GM12801 (cell line): ENCODE data around the gene TXNRD1.

Experiments used
- TF ChIP-seq, protein P1 (sequence below): IDR thresholded peaks from one replicate; pipeline ENCODE4 v1.5.1; 2011; ENCODE audit warnings: control low read depth; ENCODE audit not compliant: insufficient read length; ENCODE audit errors: extremely low read depth

The TXNRD1 gene

DNA sequence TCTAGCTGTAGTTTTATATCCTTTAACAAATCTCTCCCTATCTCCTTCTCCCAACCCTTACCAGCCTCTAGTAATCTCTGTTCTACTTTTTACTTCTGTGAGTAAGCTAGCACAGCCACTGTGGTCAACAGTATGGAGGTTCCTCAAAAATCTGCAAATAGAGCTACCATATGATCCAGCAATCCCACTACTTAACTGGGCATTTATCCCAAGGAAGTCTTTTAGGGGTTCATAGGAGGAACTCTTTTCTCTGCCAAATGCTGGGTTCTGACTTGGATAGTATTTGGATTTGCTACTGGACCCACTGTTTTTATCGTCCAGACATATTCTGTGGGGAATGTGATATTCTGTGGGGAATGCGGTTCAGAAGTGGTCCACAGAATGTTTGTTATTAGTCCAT, 129.1 kb downstream of the TXNRD1 start:
- TF ChIP-seq, protein P1, sequence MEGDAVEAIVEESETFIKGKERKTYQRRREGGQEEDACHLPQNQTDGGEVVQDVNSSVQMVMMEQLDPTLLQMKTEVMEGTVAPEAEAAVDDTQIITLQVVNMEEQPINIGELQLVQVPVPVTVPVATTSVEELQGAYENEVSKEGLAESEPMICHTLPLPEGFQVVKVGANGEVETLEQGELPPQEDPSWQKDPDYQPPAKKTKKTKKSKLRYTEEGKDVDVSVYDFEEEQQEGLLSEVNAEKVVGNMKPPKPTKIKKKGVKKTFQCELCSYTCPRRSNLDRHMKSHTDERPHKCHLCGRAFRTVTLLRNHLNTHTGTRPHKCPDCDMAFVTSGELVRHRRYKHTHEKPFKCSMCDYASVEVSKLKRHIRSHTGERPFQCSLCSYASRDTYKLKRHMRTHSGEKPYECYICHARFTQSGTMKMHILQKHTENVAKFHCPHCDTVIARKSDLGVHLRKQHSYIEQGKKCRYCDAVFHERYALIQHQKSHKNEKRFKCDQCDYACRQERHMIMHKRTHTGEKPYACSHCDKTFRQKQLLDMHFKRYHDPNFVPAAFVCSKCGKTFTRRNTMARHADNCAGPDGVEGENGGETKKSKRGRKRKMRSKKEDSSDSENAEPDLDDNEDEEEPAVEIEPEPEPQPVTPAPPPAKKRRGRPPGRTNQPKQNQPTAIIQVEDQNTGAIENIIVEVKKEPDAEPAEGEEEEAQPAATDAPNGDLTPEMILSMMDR, result no peak

DNA sequence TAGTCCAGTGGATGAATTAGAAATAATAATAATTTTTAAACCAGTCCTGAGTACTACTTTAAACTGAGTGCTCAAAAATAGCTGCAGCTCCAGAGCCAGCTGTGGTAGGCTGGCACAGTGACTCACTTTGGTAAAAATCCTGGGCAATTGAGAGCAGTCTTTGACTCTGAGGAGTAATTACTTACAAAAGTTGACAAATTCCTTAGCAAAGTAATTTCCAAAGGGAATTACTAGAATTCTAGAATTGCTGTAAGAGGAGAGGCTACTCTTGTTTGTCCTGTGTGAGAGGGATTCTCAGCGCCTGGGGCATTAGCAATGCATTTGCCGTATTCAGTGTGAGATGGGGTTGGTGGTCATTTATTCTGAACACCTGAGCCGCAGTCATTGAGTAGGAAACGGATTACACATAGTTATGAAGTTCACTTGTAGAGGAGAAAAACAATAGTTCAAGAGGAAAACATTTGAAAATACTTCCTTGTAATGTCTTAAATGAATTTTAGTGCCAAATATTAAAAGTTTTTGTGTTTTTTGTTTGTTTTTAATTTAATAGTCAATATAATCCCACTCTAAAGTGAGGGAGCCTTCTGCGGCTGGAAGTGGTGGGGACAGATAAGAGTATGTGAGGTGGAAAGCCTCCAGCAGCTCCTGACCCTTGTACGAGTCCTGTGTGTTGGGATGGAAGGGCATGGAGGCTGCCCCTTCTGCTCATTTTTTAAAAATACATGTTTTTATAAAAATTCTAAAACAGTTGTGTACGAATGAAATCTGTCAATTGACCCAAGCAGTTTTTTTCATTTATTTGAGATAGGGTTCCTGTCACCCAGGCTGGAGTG, 129.9 kb downstream of the TXNRD1 start:
- TF ChIP-seq, protein P1, result no peak

DNA sequence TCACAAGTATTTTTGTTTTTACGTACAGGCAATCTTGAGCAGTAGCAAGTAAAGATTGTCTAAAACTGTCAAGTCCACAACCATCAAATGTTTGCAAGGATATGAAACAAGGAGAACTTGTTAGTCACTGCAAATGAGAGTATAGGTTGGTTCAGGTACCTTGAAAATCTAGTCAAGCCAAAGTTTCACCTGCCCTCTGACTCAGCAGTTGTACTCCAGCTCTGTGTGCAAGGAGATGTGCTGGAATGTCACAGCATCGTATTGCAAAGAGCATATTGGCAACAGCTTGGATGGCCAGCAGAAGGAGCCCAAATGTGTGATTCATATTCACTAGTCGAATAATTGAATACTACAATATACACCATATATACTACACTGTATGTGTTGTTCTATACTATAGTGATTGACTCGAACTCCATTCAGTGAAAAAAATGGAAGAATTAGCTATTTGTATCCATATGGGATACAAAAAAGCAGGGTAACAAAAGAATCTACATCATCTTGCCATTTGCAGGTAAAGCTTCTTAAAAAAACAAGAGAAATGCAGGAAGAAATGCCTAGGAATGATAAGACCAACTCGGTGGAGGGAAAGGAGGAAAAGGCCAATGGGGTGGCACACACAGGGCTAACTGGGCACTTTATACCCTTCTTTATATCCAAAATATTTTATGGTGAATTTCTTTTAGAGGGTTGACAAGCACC, 131.9 kb downstream of the TXNRD1 start:
- TF ChIP-seq, protein P1, result no peak

DNA sequence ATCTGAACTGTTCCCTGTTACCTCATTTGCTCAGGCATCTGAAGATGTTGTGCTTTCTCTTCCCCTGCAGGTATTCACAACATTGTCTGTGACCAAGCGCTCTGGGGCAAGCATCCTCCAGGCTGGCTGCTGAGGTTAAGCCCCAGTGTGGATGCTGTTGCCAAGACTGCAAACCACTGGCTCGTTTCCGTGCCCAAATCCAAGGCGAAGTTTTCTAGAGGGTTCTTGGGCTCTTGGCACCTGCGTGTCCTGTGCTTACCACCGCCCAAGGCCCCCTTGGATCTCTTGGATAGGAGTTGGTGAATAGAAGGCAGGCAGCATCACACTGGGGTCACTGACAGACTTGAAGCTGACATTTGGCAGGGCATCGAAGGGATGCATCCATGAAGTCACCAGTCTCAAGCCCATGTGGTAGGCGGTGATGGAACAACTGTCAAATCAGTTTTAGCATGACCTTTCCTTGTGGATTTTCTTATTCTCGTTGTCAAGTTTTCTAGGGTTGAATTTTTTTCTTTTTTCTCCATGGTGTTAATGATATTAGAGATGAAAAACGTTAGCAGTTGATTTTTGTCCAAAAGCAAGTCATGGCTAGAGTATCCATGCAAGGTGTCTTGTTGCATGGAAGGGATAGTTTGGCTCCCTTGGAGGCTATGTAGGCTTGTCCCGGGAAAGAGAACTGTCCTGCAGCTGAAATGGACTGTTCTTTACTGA, 132.9 kb downstream of the TXNRD1 start:
- TF ChIP-seq, protein P1, result no peak

DNA sequence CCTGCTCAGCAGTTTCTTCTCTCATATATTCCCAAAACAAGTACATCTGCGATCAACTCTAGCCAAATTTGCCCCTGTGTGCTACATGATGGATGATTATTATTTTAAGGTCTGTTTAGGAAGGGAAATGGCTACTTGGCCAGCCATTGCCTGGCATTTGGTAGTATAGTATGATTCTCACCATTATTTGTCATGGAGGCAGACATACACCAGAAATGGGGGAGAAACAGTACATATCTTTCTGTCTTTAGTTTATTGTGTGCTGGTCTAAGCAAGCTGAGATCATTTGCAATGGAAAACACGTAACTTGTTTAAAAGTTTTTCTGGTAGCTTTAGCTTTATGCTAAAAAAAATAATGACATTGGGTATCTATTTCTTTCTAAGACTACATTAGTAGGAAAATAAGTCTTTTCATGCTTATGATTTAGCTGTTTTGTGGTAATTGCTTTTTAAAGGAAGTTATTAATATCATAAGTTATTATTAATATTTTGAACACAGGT, 133.5 kb downstream of the TXNRD1 start:
- TF ChIP-seq, protein P1, result no peak

DNA sequence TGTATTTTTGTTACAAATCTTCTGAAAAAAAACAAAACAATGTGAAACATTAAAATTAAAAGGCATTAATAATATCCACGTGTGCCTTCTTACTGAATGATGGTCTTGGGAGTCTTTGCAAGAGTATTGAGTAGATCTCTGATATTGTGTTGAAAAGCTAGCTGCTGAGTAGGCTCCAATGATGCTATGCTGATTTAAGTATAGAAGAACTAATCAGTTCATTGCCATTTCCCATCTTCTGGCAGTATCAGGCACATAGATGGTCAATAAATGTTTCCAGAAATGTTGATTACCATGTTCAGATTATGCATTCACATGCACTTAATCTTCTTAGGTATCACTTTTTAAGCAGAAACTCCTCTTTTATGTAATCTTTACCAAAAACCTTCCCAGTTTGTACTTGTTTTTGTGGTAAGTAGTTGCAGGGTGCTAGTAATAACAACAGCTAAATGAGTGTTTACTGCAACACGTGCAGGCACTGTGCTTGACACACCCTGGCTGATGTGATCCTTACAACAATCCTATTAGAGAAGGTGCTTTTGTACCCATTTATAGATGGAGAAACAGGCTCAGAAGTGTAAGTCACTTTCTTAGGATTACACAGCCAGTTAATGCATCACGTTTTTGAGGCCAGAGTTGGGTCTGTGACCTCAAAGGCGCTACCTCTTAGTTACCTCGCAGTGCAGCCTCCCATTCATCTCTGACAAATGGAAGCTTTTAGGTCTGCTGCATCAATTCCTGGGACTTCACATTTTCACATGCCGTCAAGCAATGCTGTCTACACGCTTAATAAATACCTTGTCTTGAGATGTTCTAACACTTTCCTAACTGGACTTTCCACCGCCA, 134.9 kb downstream of the TXNRD1 start:
- TF ChIP-seq, protein P1, result no peak
